Calu3 (cell line): ENCODE data around the gene ADGRF3. TPM values are rescaled to one million over a fixed set of nuclear protein-coding genes. Genes with fewer than 3 reads are reported as not detected.

Source experiments
- BruUV-seq: library from RNA; stranded (reverse); fragments of 400-500 nt; replicated peaks from 2 replicates; lab custom pipeline; 2021; lab: Mats Ljungman, UMichigan
- CTCF ChIA-PET: fragments of 300-600 bp; sonication (Branson Sonifier 250); formaldehyde crosslinking; loops from one replicate; lab custom pipeline; 2022; ENCODE audit warnings: antibody characterized with exemption; lab: Charles Lee
- DNase-seq: peaks from one replicate; pipeline ENCODE4 v3.0.0; 2022
- H3K27ac Mint-ChIP-seq: one replicate; pipeline ENCODE4 v1.8.0; 2022; ENCODE audit warnings: mixed read lengths; ENCODE audit not compliant: unreplicated experiment
- H3K27me3 Mint-ChIP-seq: one replicate; pipeline ENCODE4 v1.8.0; 2022; ENCODE audit warnings: mixed read lengths; ENCODE audit not compliant: unreplicated experiment
- H3K36me3 Mint-ChIP-seq: one replicate; pipeline ENCODE4 v1.8.0; 2022; ENCODE audit warnings: mild to moderate bottlenecking, moderate library complexity, mixed read lengths; ENCODE audit not compliant: insufficient read depth, unreplicated experiment
- H3K4me1 Mint-ChIP-seq: one replicate; pipeline ENCODE4 v1.8.0; 2022; ENCODE audit warnings: mild to moderate bottlenecking, low read depth, mixed read lengths; ENCODE audit not compliant: unreplicated experiment
- H3K4me3 Mint-ChIP-seq: one replicate; pipeline ENCODE4 v1.8.0; 2022; ENCODE audit warnings: mild to moderate bottlenecking, low read depth, moderate library complexity, mixed read lengths; ENCODE audit not compliant: unreplicated experiment
- H3K9me3 Mint-ChIP-seq: one replicate; pipeline ENCODE4 v1.8.0; 2022; ENCODE audit warnings: low read depth, mixed read lengths; ENCODE audit not compliant: unreplicated experiment
- intact Hi-C: fragments of 100-400 bp; cut with micrococcal nuclease; formaldehyde crosslinking; loops from one replicate; pipeline ENCODE4 v1.10.0; 2022; ENCODE audit not compliant: unreplicated experiment
- total RNA-seq: library from RNA; stranded (reverse); gene quantifications from 2 replicates; pipeline ENCODE4 v1.2.3, GENCODE V29; 2022
- TF ChIP-seq, protein P1 (sequence below): fragments of 200-600 bp; IDR thresholded peaks from one replicate; pipeline ENCODE4 v1.8.0; 2022; ENCODE audit warnings: antibody characterized with exemption; ENCODE audit not compliant: unreplicated experiment

Gene ADGRF3
- total RNA-seq, 1 experiment from 2014 or later: 0.59 TPM

- CTCF ChIA-PET: interaction anchor here (1.1 kb wide), 1 partner anchor 36 kb away, joined by 3 read pairs; no protein-coding TSS in a partner anchor
- H3K36me3 Mint-ChIP-seq: peaks cover 23% of the 10 kb centered on the region
- H3K9me3 Mint-ChIP-seq: no peaks in the 10 kb centered on the region
- H3K27me3 Mint-ChIP-seq: no peaks in the 10 kb centered on the region
- H3K4me1 Mint-ChIP-seq: no peaks in the 10 kb centered on the region
- no peak overlapping the region for H3K4me3 Mint-ChIP-seq
- BruUV-seq: no TSS peak
- intact Hi-C loops: no loop called here
- DNase-seq: no peak
- H3K27ac Mint-ChIP-seq: no peak overlapping the region
- TF ChIP-seq, protein P1, sequence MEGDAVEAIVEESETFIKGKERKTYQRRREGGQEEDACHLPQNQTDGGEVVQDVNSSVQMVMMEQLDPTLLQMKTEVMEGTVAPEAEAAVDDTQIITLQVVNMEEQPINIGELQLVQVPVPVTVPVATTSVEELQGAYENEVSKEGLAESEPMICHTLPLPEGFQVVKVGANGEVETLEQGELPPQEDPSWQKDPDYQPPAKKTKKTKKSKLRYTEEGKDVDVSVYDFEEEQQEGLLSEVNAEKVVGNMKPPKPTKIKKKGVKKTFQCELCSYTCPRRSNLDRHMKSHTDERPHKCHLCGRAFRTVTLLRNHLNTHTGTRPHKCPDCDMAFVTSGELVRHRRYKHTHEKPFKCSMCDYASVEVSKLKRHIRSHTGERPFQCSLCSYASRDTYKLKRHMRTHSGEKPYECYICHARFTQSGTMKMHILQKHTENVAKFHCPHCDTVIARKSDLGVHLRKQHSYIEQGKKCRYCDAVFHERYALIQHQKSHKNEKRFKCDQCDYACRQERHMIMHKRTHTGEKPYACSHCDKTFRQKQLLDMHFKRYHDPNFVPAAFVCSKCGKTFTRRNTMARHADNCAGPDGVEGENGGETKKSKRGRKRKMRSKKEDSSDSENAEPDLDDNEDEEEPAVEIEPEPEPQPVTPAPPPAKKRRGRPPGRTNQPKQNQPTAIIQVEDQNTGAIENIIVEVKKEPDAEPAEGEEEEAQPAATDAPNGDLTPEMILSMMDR: no peak
Measured at GRCh38 chr2:26384597-26384996, 38.0 kb upstream of the ADGRF3 start.

GRCh38 chr2:26384183-26384582, 37.6 kb upstream of the ADGRF3 start:
- CTCF ChIA-PET: interaction anchor here (1.1 kb wide), 1 partner anchor 36 kb away, joined by 3 read pairs; no protein-coding TSS in a partner anchor
- DNase-seq: no peak
- H3K27ac Mint-ChIP-seq: no peak overlapping the region
- no peaks in the 10 kb centered on the region for H3K4me1 Mint-ChIP-seq
- BruUV-seq: no TSS peak
- H3K36me3 Mint-ChIP-seq: peaks cover 23% of the 10 kb centered on the region
- H3K27me3 Mint-ChIP-seq: no peaks in the 10 kb centered on the region
- intact Hi-C loops: no loop called here
- TF ChIP-seq, protein P1: no peak
- H3K4me3 Mint-ChIP-seq: no peak overlapping the region
- H3K9me3 Mint-ChIP-seq: no peaks in the 10 kb centered on the region

DNA sequence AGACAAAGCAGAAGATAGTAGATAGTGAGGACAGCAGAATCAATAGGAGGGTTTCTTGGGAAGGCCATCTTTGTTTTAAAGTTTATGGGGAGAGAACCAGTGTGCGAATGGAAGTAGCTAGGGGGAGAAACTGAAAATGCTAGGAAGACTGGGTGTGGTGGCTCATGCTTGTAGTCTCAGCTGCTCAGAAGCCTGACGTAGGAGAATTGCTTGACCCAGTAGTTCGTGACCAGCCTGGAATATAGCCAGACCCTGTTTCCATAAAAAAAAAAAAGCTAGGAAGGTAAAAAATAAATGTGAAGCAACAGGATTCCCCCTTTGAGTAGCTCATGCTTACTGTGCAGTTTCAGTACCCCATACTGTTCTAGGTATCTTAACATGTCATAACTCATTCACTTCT, 36.0 kb upstream of the ADGRF3 start:
- CTCF ChIA-PET: no interaction called here
- Mint-ChIP-seq H3K9me3 (no peaks in the 10 kb centered on the region), H3K27me3 (no peaks in the 10 kb centered on the region), H3K36me3 (peaks cover 32% of the 10 kb centered on the region), H3K27ac (peak overlapping the region; percentile 52), H3K4me3 (no peak overlapping the region), H3K4me1 (no peaks in the 10 kb centered on the region)
- TF ChIP-seq, protein P1: no peak
- DNase-seq: no peak
- intact Hi-C loops: no loop called here
- no TSS peak for BruUV-seq

- Mint-ChIP-seq H3K27me3 (no peaks in the 10 kb centered on the region), H3K4me1 (no peaks in the 10 kb centered on the region), H3K4me3 (no peak overlapping the region), H3K27ac (no peak overlapping the region), H3K9me3 (no peaks in the 10 kb centered on the region), H3K36me3 (peaks cover 30% of the 10 kb centered on the region)
- intact Hi-C loops: no loop called here
- TF ChIP-seq, protein P1: no peak
- no TSS peak for BruUV-seq
- CTCF ChIA-PET: no interaction called here
- no peak for DNase-seq
Measured at GRCh38 chr2:26380281-26380680, 33.7 kb upstream of the ADGRF3 start.
